Liver (tissue), 3 donors: ENCODE measurements around the gene CYB5R4.

ENCODE experiments used
- FOXA1 ChIP-seq: IDR thresholded peaks from 2 replicates; pipeline ENCODE4 v1.6.1; 2016; ENCODE audit warnings: antibody characterized with exemption
- GABPA ChIP-seq, 2 donors: IDR thresholded peaks in 1 of 2; conservative IDR thresholded peaks in 1 of 2; 2 replicates each; pipeline ENCODE4 v1.6.1; 2016; ENCODE audit warnings: antibody characterized with exemption in 2 of 2, mild to moderate bottlenecking in 1 of 2, moderate library complexity in 1 of 2
- HNF4A ChIP-seq, 2 donors: conservative IDR thresholded peaks; 2 replicates each; pipeline ENCODE4 v1.6.1; 2016; ENCODE audit warnings: antibody characterized with exemption in 2 of 2, mild to moderate bottlenecking in 2 of 2
- JUND ChIP-seq, 2 donors: IDR thresholded peaks; 2 replicates each; pipeline ENCODE4 v1.6.1; 2016; ENCODE audit warnings: antibody characterized with exemption in 2 of 2
- MAX ChIP-seq: IDR thresholded peaks from 2 replicates; pipeline ENCODE4 v1.6.1; 2016; ENCODE audit warnings: antibody characterized with exemption
- RAD21 ChIP-seq, 2 donors: IDR thresholded peaks; 2 replicates each; pipeline ENCODE4 v1.6.1; 2016; ENCODE audit warnings: antibody characterized with exemption in 2 of 2, mild to moderate bottlenecking in 2 of 2
- RXRA ChIP-seq, 2 donors: IDR thresholded peaks; 2 replicates each; pipeline ENCODE4 v1.6.1; 2017 to 2018; ENCODE audit warnings: antibody characterized with exemption in 2 of 2, mild to moderate bottlenecking in 1 of 2
- SP1 ChIP-seq: IDR thresholded peaks from 2 replicates; pipeline ENCODE4 v1.6.1; 2018; ENCODE audit warnings: antibody characterized with exemption, mild to moderate bottlenecking
- TAF1 ChIP-seq: conservative IDR thresholded peaks from 2 replicates; pipeline ENCODE4 v1.6.1; 2016; ENCODE audit warnings: antibody characterized with exemption, mild to moderate bottlenecking
- YY1 ChIP-seq: IDR thresholded peaks from 2 replicates; pipeline ENCODE4 v1.6.1; 2016; ENCODE audit warnings: antibody characterized with exemption, mild to moderate bottlenecking
- ZBTB33 ChIP-seq: IDR thresholded peaks from 2 replicates; pipeline ENCODE4 v1.6.1; 2016; ENCODE audit warnings: antibody characterized with exemption
- TF ChIP-seq, protein P1 (sequence below): fragments of 150-350 bp; IDR thresholded peaks from 2 replicates; pipeline ENCODE4 v1.5.1; 2017; ENCODE audit warnings: improper control_type of control experiment, low read depth, low read length; ENCODE audit not compliant: missing input control
- TF ChIP-seq, protein P2 (sequence below): IDR thresholded peaks from 2 replicates; pipeline ENCODE4 v1.6.1; 2016; ENCODE audit warnings: antibody characterized with exemption
- TF ChIP-seq, protein P3 (sequence below): IDR thresholded peaks from 2 replicates; pipeline ENCODE4 v1.6.1; 2016; ENCODE audit warnings: antibody characterized with exemption, mild to moderate bottlenecking
- donor health status: healthy.
- donor health status: healthy.

GRCh38 chr6:83827050-83827449 is 32.4 kb upstream of the CYB5R4 start:
- TF ChIP-seq TAF1 (no peak), SP1 (no peak), YY1 (no peak), RAD21 (IDR thresholded peaks at IDR 0.05) (no peak), MAX (no peak), GABPA (IDR thresholded peaks at IDR 0.05 in 1 of 2, conservative IDR thresholded peaks at IDR 0.05 in 1 of 2) (no peak), FOXA1 (no peak), ZBTB33 (no peak), JUND (IDR thresholded peaks at IDR 0.05) (no peak), RXRA (IDR thresholded peaks at IDR 0.05) (no peak), HNF4A (conservative IDR thresholded peaks at IDR 0.05) (no peak)
- TF ChIP-seq, protein P1, sequence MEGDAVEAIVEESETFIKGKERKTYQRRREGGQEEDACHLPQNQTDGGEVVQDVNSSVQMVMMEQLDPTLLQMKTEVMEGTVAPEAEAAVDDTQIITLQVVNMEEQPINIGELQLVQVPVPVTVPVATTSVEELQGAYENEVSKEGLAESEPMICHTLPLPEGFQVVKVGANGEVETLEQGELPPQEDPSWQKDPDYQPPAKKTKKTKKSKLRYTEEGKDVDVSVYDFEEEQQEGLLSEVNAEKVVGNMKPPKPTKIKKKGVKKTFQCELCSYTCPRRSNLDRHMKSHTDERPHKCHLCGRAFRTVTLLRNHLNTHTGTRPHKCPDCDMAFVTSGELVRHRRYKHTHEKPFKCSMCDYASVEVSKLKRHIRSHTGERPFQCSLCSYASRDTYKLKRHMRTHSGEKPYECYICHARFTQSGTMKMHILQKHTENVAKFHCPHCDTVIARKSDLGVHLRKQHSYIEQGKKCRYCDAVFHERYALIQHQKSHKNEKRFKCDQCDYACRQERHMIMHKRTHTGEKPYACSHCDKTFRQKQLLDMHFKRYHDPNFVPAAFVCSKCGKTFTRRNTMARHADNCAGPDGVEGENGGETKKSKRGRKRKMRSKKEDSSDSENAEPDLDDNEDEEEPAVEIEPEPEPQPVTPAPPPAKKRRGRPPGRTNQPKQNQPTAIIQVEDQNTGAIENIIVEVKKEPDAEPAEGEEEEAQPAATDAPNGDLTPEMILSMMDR: no peak
- TF ChIP-seq, protein P2, sequence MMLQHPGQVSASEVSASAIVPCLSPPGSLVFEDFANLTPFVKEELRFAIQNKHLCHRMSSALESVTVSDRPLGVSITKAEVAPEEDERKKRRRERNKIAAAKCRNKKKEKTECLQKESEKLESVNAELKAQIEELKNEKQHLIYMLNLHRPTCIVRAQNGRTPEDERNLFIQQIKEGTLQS: no peak
- TF ChIP-seq, protein P3, sequence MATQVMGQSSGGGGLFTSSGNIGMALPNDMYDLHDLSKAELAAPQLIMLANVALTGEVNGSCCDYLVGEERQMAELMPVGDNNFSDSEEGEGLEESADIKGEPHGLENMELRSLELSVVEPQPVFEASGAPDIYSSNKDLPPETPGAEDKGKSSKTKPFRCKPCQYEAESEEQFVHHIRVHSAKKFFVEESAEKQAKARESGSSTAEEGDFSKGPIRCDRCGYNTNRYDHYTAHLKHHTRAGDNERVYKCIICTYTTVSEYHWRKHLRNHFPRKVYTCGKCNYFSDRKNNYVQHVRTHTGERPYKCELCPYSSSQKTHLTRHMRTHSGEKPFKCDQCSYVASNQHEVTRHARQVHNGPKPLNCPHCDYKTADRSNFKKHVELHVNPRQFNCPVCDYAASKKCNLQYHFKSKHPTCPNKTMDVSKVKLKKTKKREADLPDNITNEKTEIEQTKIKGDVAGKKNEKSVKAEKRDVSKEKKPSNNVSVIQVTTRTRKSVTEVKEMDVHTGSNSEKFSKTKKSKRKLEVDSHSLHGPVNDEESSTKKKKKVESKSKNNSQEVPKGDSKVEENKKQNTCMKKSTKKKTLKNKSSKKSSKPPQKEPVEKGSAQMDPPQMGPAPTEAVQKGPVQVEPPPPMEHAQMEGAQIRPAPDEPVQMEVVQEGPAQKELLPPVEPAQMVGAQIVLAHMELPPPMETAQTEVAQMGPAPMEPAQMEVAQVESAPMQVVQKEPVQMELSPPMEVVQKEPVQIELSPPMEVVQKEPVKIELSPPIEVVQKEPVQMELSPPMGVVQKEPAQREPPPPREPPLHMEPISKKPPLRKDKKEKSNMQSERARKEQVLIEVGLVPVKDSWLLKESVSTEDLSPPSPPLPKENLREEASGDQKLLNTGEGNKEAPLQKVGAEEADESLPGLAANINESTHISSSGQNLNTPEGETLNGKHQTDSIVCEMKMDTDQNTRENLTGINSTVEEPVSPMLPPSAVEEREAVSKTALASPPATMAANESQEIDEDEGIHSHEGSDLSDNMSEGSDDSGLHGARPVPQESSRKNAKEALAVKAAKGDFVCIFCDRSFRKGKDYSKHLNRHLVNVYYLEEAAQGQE: no peak
